HG02884 (cell line): ENCODE data around the gene CHTF8.

Source experiments
- ATAC-seq: cut with Tn5 transposase; IDR thresholded peaks from one replicate; pipeline ENCODE4 v1.9.1; 2021; ENCODE audit warnings: mild to moderate bottlenecking, moderate library complexity; ENCODE audit not compliant: unreplicated experiment

Gene CHTF8

GRCh38 chr16:69114346-69114975 lies 17.9 kb downstream of the CHTF8 start:
- no peak for ATAC-seq

- ATAC-seq: no peak
Measured at GRCh38 chr16:69113216-69113615, 19.2 kb downstream of the CHTF8 start.

GRCh38 chr16:69112285-69113129 lies 19.9 kb downstream of the CHTF8 start:
- ATAC-seq: no peak

GRCh38 chr16:69111876-69112230 lies 20.5 kb downstream of the CHTF8 start:
- no peak for ATAC-seq

GRCh38 chr16:69111216-69111875 lies 21.0 kb downstream of the CHTF8 start:
- ATAC-seq: no peak

GRCh38 chr16:69110406-69110805 lies 22.0 kb downstream of the CHTF8 start:
- no peak for ATAC-seq

GRCh38 chr16:69109486-69110270 lies 22.7 kb downstream of the CHTF8 start:
- ATAC-seq: no peak

GRCh38 chr16:69108905-69109252 lies 23.5 kb downstream of the CHTF8 start:
- ATAC-seq: no peak

- no peak for ATAC-seq
Measured at GRCh38 chr16:69108064-69108904, 24.1 kb downstream of the CHTF8 start.

- ATAC-seq: no peak
Measured at GRCh38 chr16:69107316-69107962, 24.9 kb downstream of the CHTF8 start.

GRCh38 chr16:69106491-69107315 lies 25.7 kb downstream of the CHTF8 start:
- ATAC-seq: no peak

GRCh38 chr16:69105501-69106361 lies 26.7 kb downstream of the CHTF8 start, which contains the start of gene HAS3:
Gene HAS3 (plus strand): TSS chr16:69105653. CDS start chr16:69109396, 3,743 bp downstream.
- ATAC-seq: no peak

- no peak for ATAC-seq
Measured at GRCh38 chr16:69100071-69100691, 32.2 kb downstream of the CHTF8 start.

- no peak for ATAC-seq
Measured at GRCh38 chr16:69095193-69095592, 37.2 kb downstream of the CHTF8 start.

- no peak for ATAC-seq
Measured at GRCh38 chr16:69094501-69094900, 37.9 kb downstream of the CHTF8 start.

GRCh38 chr16:69093974-69094373 lies 38.4 kb downstream of the CHTF8 start:
- ATAC-seq: no peak

- ATAC-seq: no peak
Measured at GRCh38 chr16:69089091-69089910, 43.1 kb downstream of the CHTF8 start.
